ENCODE results near the gene TNFRSF18. TPM values are rescaled to one million over a fixed set of nuclear protein-coding genes. Genes with fewer than 3 reads are reported as not detected.

TNFRSF18 gene
- total RNA-seq, 4 donors from 2014 or later, result 0.29 to 0.66 TPM; not detected in 2

DNA sequence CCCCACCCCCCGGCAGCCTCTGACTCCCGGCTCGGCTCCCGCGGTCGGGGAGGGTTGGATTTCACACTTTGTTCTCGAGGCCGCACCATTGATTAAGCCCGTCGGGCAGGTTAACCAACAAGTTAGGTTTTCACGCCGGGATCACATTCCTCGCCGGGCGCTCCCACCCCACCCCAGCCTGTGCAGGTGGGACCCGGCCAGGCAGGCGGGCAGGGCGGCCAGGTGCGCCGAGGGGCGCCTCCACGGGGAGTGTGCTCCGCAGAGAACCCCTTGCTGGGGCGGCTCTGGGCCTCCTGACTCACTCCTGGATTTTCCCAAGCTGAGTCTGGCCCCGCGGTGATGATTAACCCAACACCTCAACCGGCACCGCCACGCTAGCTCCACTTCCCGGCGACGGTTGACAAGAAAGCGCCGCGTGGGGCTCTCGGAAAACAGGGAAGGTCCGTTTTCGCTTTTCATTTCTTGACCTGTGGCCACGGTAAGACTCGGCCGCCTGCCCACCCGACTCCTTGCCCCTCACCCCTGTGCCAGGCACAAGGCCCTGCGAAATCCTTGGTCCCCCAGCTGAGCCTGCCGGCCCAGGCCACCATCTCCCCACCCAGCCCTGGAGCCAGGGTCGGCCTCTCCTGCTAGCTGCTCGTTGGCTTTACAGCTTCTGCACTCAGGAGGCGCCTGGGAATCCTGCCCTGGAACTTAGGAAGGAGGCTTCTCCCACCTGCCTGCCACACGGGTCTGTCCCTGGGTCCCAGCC, 41.5 kb downstream of the TNFRSF18 start:
- intact Hi-C loops (cut with DNase I), result no loop called here
- TF ChIP-seq EP300 (IDR thresholded peaks at IDR 0.05), result no peak
- TF ChIP-seq POLR2AphosphoS5 (IDR thresholded peaks at IDR 0.05), result no peak
- no peak for TF ChIP-seq POLR2A (IDR thresholded peaks at IDR 0.05; ENCODE audit: low read depth)
- TF ChIP-seq, protein P1, sequence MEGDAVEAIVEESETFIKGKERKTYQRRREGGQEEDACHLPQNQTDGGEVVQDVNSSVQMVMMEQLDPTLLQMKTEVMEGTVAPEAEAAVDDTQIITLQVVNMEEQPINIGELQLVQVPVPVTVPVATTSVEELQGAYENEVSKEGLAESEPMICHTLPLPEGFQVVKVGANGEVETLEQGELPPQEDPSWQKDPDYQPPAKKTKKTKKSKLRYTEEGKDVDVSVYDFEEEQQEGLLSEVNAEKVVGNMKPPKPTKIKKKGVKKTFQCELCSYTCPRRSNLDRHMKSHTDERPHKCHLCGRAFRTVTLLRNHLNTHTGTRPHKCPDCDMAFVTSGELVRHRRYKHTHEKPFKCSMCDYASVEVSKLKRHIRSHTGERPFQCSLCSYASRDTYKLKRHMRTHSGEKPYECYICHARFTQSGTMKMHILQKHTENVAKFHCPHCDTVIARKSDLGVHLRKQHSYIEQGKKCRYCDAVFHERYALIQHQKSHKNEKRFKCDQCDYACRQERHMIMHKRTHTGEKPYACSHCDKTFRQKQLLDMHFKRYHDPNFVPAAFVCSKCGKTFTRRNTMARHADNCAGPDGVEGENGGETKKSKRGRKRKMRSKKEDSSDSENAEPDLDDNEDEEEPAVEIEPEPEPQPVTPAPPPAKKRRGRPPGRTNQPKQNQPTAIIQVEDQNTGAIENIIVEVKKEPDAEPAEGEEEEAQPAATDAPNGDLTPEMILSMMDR (IDR thresholded peaks at IDR 0.05), result no peak
- no peaks in the 10 kb centered on the region for H3K9me3 ChIP-seq
- no peaks in the 10 kb centered on the region for H3K36me3 ChIP-seq
- no peak overlapping the region for H3K4me3 ChIP-seq
- H3K27ac ChIP-seq (replicated peaks in 1 of 4), result peak overlapping the region in 1 of 4 donors; percentile 40
- no peak for DNase-seq (ENCODE audit: extremely low spot score)
- peaks cover 0 to 6% (median 0%) of the 10 kb centered on the region in 4 donors for H3K4me1 ChIP-seq
- peaks cover 0 to 86% (median 24%) of the 10 kb centered on the region in 4 donors for H3K27me3 ChIP-seq
- WGBS, result 61% methylated on average over 37 of the region's 48 CpGs

DNA sequence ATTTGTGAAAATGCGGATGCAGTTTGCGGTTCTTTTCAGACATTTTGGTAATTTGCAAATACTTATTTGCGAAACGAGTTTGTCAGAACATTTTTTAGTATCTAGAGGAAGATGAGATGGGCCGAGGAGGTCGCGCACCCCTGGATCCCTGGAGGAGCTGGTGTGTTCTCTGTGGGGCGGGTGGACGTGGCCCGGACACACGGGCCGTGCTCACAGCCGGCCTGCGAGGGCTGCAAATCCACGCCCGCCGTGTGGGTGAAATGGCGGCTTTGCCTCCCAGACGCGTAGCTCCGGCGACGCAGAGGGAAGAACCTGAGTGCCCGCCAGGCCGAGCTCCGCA, 42.1 kb downstream of the TNFRSF18 start:
- Histone ChIP-seq H3K9me3 (no peaks in the 10 kb centered on the region), H3K27me3 (peaks cover 0 to 81% (median 22%) of the 10 kb centered on the region in 4 donors)
- 76% methylated on average over 26 of the region's 26 CpGs for WGBS

DNA sequence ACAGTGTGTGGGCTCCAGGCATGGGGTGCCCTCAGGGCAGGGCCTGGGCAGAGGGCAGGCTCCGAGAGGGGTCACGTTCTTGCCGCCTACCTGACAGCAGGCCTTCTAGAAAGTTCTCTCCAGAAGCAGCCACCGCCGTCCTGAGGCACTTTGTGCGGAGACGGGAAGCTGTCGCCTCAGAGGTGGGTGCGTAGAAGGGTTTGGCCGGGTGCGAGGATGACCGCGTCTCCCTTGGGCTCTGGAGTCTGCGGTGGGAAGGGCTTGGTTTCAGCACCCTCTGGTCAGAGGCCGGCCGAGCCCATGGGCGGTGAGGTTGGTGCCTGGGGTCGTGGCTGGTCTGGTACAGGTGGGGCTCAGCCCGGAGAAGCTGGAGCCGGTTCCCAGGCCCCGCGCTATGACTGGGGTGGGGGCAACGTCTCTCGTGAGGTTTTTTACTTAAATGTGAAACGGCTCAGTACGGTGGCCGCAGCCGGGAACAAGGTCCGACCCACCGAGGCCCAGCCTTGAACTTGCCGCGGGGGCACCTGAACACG, 42.8 kb downstream of the TNFRSF18 start:
- Histone ChIP-seq H3K27ac (replicated peaks in 1 of 4) (peak overlapping the region in 1 of 4 donors; percentile 34), H3K27me3 (peaks cover 0 to 73% (median 19%) of the 10 kb centered on the region in 4 donors), H3K4me3 (peak overlapping the region in 1 of 4 donors; percentile 27), H3K9me3 (no peaks in the 10 kb centered on the region), H3K4me1 (peaks cover 3 to 10% (median 4%) of the 10 kb centered on the region in 4 donors), H3K36me3 (no peaks in the 10 kb centered on the region)
- DNase-seq (ENCODE audit: extremely low spot score), result no peak
- WGBS, result 92% methylated on average over 26 of the region's 33 CpGs
- TF ChIP-seq, protein P1 (IDR thresholded peaks at IDR 0.05), result no peak
- TF ChIP-seq POLR2AphosphoS5 (IDR thresholded peaks at IDR 0.05) (no peak), EP300 (IDR thresholded peaks at IDR 0.05) (no peak), POLR2A (IDR thresholded peaks at IDR 0.05; ENCODE audit: low read depth) (no peak)
- intact Hi-C loops (cut with DNase I), result no loop called here

More for the DNA sequence above, 42.1 kb downstream of the TNFRSF18 start:
- Histone ChIP-seq H3K4me3 (no peak overlapping the region), H3K36me3 (no peaks in the 10 kb centered on the region), H3K27ac (replicated peaks in 1 of 4) (no peak overlapping the region), H3K4me1 (peaks cover 0 to 6% (median 0%) of the 10 kb centered on the region in 4 donors)
- TF ChIP-seq EP300 (IDR thresholded peaks at IDR 0.05) (no peak), POLR2A (IDR thresholded peaks at IDR 0.05; ENCODE audit: low read depth) (no peak), POLR2AphosphoS5 (IDR thresholded peaks at IDR 0.05) (no peak)
- TF ChIP-seq, protein P1 (IDR thresholded peaks at IDR 0.05), result no peak
- no peak for DNase-seq (ENCODE audit: extremely low spot score)
- intact Hi-C loops (cut with DNase I), result no loop called here

DNA sequence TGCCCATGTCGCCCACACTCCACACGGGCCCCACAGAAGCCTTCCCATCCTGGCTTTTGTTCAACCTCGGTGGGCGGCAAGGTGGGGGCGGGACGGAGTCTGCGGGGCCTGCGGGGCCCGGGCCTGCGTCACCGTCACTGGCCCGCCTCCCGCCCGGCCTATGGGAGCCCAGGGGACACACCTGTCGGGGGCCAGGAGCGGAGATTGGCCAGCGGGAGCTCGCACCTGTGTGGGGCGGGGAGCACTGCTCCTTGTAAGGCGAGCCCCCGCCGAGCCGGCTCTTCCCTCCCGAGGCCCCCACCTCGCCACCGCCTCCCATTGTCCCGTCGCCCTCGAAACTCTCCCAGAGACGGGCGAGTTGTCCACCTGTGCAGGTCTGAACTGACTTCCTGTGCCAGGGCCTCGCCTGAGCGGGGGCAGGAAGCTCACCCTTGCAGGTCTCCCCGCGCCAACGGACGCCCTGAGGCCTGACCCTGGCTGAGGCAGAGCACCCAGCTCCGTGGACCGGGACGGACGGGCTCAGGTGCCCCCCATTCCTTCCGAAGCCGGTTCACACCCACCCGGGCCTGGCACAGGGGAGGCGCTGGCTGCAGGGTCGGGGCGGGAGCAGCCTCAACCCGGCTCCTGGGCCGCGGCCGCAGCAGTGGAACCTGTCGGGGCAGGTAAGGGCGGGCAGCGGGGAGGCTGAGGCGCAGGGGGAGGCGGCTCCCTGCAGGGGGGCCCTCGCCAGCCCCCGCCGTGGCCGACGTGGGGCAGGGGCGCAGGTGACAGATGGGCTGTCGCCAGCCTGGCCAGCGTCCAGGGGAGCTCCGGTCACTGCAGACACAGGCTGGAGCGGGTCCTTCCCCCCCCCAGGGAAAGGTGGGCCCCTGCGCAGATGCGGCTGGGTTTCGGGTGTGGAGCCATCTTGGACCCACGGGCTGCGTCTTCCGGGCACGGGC, 43.5 kb downstream of the TNFRSF18 start:
- peak overlapping the region in 1 of 4 donors; percentile 34 for H3K27ac ChIP-seq (replicated peaks in 1 of 4)
- WGBS, result 70% methylated on average over 41 of the region's 73 CpGs
- intact Hi-C loops (cut with DNase I), result no loop called here

More for the DNA sequence above, 43.5 kb downstream of the TNFRSF18 start:
- H3K4me3 ChIP-seq, result peak overlapping the region in 1 of 4 donors; percentile 27
- peaks cover 10 to 18% (median 11%) of the 10 kb centered on the region in 4 donors for H3K4me1 ChIP-seq
- no peaks in the 10 kb centered on the region for H3K36me3 ChIP-seq
- no peaks in the 10 kb centered on the region for H3K9me3 ChIP-seq
- no peak for TF ChIP-seq POLR2AphosphoS5 (IDR thresholded peaks at IDR 0.05)
- TF ChIP-seq EP300 (IDR thresholded peaks at IDR 0.05), result no peak
- TF ChIP-seq, protein P1 (IDR thresholded peaks at IDR 0.05), result no peak
- no peak for TF ChIP-seq POLR2A (IDR thresholded peaks at IDR 0.05; ENCODE audit: low read depth)
- H3K27me3 ChIP-seq, result peaks cover 0 to 66% (median 16%) of the 10 kb centered on the region in 4 donors
- no peak for DNase-seq (ENCODE audit: extremely low spot score)

Measured in esophagus muscularis mucosa (tissue), 4 donors.